ENCODE measurements around the gene CSPG4.
"Not testable (repeated sequence)": the region's sequence is repeated elsewhere in the genome, so short reads cannot be mapped to it uniquely, and the experiment has no call there.

The CSPG4 gene, protein sequence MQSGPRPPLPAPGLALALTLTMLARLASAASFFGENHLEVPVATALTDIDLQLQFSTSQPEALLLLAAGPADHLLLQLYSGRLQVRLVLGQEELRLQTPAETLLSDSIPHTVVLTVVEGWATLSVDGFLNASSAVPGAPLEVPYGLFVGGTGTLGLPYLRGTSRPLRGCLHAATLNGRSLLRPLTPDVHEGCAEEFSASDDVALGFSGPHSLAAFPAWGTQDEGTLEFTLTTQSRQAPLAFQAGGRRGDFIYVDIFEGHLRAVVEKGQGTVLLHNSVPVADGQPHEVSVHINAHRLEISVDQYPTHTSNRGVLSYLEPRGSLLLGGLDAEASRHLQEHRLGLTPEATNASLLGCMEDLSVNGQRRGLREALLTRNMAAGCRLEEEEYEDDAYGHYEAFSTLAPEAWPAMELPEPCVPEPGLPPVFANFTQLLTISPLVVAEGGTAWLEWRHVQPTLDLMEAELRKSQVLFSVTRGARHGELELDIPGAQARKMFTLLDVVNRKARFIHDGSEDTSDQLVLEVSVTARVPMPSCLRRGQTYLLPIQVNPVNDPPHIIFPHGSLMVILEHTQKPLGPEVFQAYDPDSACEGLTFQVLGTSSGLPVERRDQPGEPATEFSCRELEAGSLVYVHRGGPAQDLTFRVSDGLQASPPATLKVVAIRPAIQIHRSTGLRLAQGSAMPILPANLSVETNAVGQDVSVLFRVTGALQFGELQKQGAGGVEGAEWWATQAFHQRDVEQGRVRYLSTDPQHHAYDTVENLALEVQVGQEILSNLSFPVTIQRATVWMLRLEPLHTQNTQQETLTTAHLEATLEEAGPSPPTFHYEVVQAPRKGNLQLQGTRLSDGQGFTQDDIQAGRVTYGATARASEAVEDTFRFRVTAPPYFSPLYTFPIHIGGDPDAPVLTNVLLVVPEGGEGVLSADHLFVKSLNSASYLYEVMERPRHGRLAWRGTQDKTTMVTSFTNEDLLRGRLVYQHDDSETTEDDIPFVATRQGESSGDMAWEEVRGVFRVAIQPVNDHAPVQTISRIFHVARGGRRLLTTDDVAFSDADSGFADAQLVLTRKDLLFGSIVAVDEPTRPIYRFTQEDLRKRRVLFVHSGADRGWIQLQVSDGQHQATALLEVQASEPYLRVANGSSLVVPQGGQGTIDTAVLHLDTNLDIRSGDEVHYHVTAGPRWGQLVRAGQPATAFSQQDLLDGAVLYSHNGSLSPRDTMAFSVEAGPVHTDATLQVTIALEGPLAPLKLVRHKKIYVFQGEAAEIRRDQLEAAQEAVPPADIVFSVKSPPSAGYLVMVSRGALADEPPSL (N-terminal part only)

DNA sequence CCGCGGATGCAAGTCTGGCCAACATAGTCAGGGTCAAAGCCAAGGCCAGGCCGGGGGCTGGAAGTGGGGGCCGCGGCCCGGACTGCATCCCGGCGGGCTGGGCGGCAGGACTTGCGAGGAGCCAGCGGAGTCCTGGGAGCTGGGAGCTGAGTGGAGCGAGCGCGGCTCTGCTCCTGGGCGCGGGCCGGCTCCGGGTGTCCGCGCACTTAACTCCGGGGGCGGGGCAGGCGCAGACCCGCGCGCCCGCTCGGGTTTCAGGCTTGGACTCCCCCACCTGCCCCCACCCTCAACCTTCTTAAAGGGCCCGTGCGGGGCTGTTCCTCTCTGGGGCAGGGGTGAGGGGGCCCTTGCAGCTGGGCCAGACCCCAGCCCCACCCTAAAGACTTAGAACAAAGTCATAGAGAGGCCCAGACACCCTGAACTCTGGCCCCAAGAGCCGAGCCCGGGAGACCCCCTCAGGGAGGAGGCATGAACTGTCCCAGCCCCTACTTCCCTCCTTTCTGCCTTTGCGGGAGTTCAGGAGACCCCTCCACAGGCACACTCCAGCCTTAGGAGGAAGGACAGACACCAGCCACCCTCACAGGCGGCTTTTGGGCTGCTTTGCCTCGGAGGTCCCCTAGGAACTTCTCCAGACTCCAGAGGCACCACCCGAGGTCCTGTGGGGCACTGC is at the start of gene CSPG4:
CSPG4 (minus strand) TSS at position 181 of the 670 bp plus-strand sequence; CDS start at position 88, 93 bp downstream.
- FAIRE-seq = no peak

DNA sequence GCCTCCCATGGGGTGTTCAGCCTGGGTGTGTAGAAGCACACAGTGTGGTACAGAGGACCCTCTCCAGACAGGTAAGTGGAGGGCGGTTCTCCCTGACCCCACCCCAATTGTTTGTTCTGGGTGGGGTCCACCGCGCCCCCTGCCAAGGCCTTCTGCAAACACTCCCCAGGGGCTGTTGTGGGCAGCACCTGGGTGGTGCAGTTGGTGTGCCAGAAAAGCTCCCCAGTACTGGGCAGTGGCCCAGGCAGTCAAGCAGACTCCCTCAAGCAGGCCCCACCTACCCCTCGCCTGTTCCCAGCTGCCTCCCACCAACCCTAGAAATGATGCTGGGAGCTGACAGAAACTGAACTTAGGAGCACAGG is 49.7 kb upstream of the CSPG4 start:
- not testable (repeated sequence) for FAIRE-seq

DNA sequence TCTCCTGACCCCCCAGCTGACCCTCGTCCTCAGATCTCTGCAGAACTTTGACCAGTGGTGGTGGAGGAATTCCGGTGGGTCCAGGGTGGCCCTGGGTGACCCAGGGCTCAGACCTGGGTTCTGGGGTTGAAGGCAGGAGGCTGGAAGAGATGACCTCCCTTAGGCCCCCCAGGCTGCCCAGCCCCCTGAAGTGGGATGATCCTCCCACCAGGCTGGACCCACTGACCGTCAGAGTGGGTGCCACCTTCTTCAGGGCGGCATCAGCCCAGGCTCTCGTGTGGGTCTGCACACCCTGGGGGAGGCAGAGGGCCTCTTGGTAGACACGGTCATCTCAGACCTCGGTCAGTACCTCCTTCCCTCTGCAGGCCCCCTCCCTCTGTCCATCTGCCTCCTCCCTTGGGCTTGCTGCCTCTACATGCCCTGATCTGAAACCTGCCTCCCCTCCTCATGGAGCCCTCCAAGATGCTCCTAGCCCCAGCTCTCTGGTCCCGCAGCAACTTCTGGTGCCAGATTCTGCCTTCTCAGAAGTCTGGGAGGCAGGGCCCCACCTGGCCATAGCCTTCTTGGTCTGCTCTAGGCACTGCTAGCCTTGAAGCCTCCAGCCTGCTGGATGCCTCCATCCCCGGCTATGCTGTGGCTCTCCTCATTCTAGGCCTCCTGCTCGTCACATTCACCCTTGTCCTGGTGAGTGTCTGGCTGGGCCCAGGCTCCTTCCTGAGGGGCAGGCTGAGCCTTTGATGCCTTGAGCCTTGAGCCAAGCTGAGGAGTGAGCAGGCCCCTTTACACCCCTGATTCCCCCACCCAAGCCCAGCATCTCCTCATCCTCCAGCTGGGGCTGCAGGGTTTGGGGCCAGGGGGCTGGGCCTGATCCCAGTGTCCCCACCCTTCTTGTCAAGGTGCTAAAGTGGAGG is 49.1 kb upstream of the CSPG4 start:
- no peak for FAIRE-seq

DNA sequence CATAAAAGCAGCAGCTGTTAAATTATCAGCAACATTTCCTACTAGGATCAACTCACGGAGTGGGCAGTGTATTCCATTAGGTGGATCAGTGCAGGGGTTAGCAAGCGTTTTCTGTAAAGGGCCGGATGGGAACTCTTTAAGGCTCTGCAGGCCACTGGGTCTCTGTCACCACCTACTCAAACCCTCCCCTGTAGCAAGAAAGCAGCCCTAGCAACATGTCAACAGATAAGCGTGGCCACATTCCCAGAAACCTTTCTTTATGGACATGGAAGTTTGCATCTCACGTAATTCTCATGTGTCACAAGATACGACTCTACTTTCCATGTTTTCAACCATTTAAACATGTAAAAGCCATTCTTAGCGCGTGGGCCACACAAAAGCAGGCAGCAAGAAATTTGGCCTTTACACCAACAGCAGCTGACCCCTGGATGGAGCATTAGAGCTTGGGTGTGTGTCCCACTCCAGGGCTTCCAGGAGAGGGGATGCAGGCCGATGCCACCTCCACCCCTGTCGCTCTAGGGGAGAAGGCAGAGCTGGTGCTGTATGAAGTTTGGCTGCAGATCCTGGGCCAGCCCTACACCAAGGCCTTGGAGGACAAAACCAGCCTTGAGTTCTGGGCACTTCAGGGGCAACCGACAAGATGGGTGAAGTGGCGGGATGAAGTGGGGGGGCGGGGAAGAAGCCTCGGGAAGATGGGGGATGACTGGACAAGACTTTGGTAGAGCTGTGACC is 48.2 kb upstream of the CSPG4 start:
- FAIRE-seq = no peak

DNA sequence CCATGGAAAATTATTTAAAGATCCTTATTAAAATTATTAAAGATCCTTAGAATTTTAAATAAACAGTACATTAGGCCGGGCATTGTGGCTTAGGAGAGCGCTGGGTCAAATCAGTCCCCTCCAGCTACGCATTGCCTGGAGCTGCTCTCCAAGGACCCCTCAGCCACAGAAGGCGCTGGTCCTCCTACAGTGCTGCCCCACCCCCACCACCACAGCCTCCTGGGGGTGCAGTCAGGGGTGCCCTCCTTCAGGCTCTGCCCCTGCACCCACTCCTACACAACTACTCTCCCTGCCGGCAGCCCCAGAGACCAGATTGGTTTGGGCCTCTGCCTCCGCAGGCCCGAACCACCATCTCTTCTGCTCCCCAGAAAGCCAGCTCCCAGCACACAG is 47.5 kb upstream of the CSPG4 start:
- FAIRE-seq = not testable (repeated sequence)

DNA sequence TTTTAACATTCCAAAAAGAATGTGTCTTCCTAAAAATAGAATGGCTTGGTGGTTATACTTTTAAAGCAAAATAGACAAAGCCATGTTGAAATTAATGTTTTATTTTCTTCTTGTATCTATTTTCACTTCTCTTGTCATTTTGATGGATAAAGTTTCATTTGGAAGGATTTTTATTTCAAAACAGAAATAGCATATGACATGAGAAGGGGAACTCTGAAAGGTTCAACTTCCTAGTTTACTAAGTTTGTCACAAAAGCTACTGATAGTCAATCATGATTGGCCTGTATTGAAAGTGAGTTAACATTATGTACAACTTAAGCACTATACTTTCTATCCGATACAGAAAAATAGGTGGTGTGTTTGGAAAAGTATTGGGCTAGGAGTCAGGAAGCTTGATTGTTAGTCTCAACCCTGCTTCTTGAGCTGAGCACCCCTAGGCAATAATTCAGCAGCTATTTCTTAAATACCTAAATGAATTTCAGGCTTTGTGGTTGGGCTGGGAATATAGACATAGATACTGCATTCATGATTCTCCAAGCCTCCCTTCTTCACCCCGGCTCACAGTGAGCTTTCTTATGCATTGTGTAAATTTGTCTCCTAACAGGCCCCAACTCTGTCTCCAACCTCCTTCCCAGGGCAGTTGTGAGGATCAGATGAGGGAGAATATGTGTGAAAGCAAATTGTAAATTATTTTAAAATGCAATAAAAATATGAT is 46.9 kb upstream of the CSPG4 start:
- peak; percentile 36 for FAIRE-seq

DNA sequence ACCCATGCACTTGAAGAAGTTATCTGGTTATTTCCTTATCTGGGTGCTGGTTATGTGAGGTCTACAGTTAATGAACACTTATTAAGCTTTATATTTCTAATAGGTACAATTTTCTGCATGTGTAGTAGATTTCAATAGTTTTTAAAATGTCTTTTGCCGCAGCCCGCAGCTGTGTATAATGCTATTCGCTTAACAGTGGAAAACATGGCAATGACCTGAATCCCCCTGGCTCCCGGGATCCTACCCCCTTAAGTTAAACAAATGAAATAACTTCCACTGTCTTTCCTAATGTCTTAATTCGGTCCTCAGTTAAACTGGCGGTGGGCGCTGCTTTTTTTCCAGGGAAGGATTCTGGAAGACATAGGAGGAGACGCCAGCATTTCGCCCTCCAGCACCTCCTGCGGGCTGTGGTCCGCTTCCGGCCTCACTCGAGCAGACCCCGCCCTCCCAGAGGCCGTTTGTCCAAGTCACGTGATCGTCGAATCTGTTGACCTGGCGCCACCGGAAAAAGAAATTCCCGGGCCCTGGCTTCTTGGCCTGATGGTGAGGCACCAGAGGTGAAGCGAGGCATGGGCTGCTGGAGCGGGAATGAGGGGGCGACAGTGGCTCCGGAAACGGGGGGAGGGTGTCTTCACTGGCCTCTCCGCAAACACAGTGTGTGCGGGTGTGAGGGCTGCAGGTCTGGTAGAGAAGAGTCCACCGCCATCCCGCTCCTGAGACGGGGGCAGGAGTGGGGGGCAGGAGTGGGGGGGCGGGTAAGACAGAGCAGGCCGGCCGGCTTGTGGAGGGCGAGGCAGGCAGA is 45.6 kb upstream of the CSPG4 start:
- no peak for FAIRE-seq

DNA sequence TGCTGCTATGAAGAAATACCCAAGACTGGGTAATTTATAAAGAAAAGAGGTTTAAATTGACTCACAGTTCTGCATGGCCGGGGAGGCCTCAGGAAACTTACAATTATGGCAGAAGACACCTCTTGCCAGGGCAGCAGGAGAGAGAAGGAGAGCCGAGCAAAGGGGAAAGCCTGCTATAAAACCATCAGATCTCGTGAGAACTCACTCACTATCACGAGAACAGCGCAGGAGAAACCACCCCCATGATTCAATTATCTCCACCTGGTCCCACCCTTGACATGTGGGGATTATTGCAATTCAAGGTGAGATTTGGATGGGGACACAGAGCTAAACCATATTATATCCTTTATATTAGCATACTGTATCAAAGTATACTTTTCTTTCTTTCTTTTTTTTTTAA is 42.2 kb upstream of the CSPG4 start:
- not testable (repeated sequence) for FAIRE-seq

DNA sequence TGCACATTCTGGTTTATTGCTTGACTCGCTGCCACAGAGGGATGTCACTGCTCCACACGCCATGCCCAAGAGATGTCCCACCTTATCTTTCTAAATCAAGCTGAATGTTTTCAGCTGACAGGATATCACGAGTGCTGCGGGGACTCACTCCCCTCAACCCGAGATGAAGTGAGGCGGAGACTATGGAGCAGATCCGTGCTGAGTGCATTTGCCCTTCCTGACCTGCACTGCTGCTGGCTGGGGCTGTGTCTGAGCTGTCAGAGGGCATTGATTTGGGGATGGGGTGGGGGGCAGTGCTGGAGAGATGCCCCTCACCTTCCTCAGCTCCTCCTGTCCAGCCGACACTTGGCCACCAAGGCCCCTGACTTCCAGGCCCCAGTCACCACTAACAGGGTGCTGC is 40.5 kb upstream of the CSPG4 start:
- no peak for FAIRE-seq

DNA sequence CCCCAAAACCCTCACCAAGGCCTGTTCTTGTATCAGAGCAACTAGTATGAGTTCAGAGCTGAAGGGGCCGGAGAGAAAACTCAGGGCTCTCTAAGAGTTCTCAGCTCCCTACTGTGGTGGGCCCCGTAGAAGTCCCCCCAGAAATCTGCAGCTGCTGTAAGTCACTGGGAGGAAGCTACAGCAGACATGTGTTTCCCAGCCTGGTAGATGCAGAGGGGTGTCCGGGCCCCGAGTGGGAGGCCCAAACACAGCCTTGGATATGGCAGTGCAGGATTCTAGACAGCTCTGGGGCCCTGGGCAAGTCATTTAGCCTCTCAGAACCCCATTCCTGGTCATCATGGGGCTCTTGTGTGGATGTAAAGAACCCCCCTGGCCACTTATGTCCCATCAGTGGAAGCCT is 39.2 kb upstream of the CSPG4 start:
- FAIRE-seq = no peak

DNA sequence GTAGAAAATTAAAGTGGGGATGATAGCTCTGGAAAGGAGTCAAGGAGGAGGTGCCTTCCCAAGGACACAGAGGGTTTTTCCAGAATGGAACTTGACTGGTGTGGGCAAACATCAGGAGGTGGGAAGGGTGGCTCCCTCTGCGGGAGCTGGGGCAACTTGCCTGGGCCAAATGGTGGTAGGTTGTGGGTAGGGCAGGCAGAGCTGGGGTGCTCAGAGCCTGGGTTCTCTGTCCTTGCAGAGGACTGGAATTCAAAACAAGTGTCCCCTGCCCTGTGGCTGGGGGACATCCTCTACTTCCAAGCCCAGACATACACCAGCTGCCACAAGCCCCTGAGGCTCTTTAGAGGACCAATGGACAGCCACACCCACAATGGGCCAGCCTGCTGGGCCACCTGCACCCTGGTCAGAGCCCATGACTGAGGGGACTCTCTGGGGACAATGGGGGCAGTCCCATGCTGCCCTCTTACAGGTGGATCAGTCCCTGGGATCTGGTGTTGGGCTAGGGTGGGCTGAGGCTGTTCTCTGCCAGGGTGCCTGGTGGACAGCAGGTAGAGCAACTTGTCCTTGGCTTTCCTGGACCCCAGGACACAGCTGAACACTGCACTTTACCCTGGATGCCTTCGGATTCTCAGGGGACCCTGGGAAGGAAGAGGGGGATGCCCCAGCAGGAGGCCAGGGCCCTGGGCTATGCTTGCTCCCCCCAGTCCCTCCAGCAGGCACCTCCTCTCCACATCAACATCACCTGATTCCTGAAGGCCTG is 38.6 kb upstream of the CSPG4 start:
- no peak for FAIRE-seq

DNA sequence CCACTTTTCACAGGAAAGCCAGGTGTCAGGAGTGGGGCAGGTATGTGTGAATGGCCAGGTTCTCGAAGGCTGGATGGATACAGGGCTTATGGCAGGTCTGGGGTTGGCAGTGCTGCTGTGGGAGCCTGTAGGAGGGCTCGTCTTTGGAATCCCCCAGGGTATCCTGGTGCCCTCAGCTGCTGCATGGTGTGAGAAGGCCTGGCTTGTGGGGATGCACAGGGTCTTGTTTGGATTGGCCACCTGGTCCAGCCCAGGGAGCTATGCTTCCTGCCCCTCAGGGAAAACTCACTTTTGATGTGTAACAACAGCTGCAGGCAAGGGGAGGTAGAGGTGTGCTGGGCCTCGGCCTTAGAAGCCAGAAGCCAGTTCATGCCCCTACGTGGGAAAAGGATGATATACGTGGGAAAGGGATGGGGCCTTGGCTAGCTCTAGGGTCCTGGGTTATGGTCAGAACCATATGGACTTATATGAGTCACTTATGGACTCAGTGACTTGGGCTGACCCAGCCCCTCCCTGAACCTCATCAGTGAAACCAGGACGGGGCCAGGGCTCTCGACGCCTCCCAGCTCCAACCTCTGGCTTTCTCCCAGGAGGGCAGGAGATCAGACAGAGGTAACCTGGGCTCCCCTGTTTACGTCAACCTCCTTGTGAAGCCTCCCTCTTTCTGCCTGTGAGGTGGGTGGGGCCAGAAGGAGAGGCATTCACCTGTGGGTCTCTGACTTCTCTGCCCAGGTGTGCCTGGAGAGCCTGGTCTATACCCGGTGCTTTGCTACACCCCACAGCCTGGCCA is 37.8 kb upstream of the CSPG4 start:
- FAIRE-seq = no peak

DNA sequence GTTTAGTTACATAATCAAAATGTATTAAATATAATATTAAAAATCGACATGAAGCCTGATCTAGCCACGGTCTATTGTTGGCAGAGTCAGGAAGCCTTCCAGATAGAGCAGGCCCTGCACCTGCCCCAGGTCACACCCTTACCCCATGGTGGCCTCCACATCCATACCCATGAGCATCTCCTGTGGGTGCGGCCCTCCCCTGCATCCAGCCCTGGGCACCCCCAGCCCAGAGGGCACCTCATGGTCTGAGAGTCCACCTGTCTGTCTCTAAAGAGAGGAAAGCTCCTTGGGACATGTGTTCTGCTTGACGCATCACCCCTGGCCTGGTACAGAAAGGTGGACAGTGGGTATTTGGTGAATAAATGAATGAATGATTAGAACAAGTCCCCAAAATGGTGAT is 37.2 kb upstream of the CSPG4 start:
- no peak for FAIRE-seq

DNA sequence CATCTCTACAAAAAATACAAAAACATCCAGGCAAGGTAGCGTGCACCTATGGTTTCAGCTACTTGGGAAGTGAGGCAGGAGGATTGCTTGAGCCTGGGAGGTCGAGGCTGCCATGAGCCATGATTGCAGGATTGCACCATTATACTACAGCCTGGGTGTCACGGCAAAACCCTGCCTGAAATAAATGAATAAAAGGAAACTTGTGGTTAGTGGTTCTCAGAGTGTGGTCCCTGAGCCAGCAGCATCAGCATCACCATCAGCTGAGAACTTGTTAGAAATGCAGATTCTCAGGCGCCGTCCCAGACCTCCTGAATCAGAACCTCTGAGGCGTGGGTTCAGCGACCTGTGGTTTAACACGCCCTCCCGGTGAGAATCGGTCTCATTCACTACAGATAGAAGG is 36.2 kb upstream of the CSPG4 start:
- not testable (repeated sequence) for FAIRE-seq

DNA sequence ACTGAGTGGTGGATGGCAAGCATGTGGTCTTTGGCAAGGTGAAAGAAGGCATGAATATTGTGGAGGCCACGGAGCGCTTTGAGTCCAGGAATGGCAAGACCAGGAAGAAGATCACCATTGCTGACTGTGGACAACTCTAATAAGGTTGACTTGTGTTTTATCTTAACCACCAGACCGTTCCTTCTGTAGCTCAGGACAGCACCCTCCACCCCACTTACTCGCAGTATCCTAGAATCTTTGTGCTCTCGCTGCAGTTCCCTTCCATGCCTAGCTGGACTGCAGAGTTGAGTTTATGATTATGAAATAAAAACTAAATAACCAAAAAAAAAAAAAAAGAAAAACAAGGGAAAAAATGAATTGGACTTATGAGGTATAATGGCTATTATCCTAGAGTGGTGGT is 34.5 kb upstream of the CSPG4 start:
- FAIRE-seq = not testable (repeated sequence)

DNA sequence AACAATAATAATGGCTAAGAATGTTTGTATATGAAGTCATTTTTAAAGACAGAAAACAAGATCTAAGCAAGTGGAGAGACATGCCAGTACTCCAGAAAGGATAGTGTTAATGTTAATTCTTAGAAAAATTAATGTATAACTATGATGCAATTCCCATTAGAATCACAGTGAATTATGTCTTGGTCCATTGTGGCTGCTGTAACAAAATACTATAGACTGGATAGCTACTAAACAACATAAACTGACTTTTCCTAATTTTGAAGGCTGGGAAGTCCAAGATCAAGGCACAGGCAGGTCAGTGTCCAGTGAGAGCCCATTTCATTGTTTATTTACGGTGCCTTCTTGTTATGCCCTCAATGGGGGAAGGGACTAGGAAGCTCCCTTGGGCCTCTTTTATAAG is 32.7 kb upstream of the CSPG4 start:
- FAIRE-seq = no peak

DNA sequence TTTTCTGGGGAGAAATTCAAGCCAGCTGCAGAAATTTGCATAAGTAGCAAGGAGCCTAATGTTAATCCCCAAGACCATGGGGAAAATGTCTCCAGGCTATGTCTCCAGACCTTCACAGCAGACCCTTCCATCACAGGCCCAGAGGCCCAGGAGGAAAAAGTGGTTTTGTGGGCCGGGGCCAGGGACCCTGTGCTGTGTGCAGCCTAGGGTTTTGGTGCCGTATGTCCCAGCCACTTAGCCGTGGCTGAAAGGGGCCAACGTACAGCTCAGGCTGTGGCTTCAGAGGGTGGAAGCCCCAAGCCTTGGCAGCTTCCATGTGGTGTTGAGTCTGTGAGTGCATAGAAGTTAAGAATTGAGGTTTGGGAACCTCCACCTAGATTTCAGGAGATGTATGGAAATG is 29.7 kb upstream of the CSPG4 start:
- not testable (repeated sequence) for FAIRE-seq
